Measurements from ENCODE around the gene HOXB2.

- TF ChIP-seq POLR2AphosphoS5 (IDR thresholded peaks at IDR 0.05; ENCODE audit: low read depth, low read length) (no peak), POLR2A (IDR thresholded peaks at IDR 0.05; ENCODE audit: low read depth, low read length) (no peak), SPI1 (IDR thresholded peaks at IDR 0.05; ENCODE audit: low read depth, low read length) (no peak), PAX5 (IDR thresholded peaks at IDR 0.05; ENCODE audit: insufficient read depth, low read length, severe bottlenecking) (no peak), TAF1 (IDR thresholded peaks at IDR 0.05; ENCODE audit: low read depth, low read length) (no peak), POU2F2 (IDR thresholded peaks at IDR 0.05; ENCODE audit: low read depth, low read length) (no peak)
Measured at GRCh38 chr17:48519427-48519826, 25.5 kb downstream of the HOXB2 start.
